ENCODE data around the gene COMMD3.

- TF ChIP-seq YY1 (IDR thresholded peaks at IDR 0.05; ENCODE audit: insufficient read depth, insufficient read length) (no peak), ZNF274 (IDR thresholded peaks at IDR 0.05; ENCODE audit: low read depth, low read length) (no peak)
These were observed 12.7 kb upstream of the COMMD3 start for GRCh38 chr10:22303461-22303860.
